Activated CD4-positive, alpha-beta memory T cell treated with anti-CD3 and anti-CD28 coated beads, Interleukin-2, amount 10 ng/mL, durations not matched to agents 7 days and 5 days (primary cell): ENCODE data around the gene CEP85L. TPM values are rescaled to one million over a fixed set of nuclear protein-coding genes. Genes with fewer than 3 reads are reported as not detected.

Experiments
- CTCF ChIA-PET: fragments of 350-600 bp; sonication (Branson Sonifier 250); formaldehyde crosslinking; loops from one replicate; lab custom pipeline; 2021; ENCODE audit warnings: antibody characterized with exemption, inconsistent platforms; lab: Charles Lee
- POLR2A ChIA-PET: fragments of 350-600 bp; sonication (Branson Sonifier 250); formaldehyde crosslinking; loops from one replicate; lab custom pipeline; 2021; ENCODE audit warnings: antibody characterized with exemption; lab: Charles Lee
- DNase-seq: peaks from one replicate; pipeline ENCODE4 v3.0.0-alpha.2; 2020
- H3K27ac Mint-ChIP-seq: one replicate; pipeline ENCODE4 v1.8.0; 2021; ENCODE audit warnings: mild to moderate bottlenecking, mixed read lengths
- H3K27me3 Mint-ChIP-seq: one replicate; pipeline ENCODE4 v1.8.0; 2021; ENCODE audit warnings: mixed read lengths
- H3K36me3 Mint-ChIP-seq: one replicate; pipeline ENCODE4 v1.8.0; 2021; ENCODE audit warnings: low read depth, mixed read lengths
- H3K4me1 Mint-ChIP-seq: one replicate; pipeline ENCODE4 v1.8.0; 2021; ENCODE audit warnings: mixed read lengths
- H3K4me3 Mint-ChIP-seq: one replicate; pipeline ENCODE4 v1.8.0; 2021; ENCODE audit warnings: mild to moderate bottlenecking, mixed read lengths
- H3K9me3 Mint-ChIP-seq: one replicate; pipeline ENCODE4 v1.8.0; 2021; ENCODE audit warnings: mixed read lengths
- total RNA-seq, 2 experiments: library from RNA; stranded (reverse); gene quantifications; one replicate each; pipeline ENCODE4 v1.2.3, GENCODE V29; 2021

CEP85L gene
- total RNA-seq, 2 experiments from 2014 or later, result 36.2 to 38.0 TPM

- peaks cover 19% of the 10 kb centered on the region for H3K9me3 Mint-ChIP-seq
- POLR2A ChIA-PET, result no interaction called here
- no peaks in the 10 kb centered on the region for H3K27me3 Mint-ChIP-seq
- no peak overlapping the region for H3K27ac Mint-ChIP-seq
- no peak overlapping the region for H3K4me3 Mint-ChIP-seq
- DNase-seq, result no peak
- CTCF ChIA-PET, result interaction anchor here (1.5 kb wide), 1 partner anchor 37 kb away, joined by 3 read pairs; no protein-coding TSS in a partner anchor
- H3K36me3 Mint-ChIP-seq, result peaks cover 60% of the 10 kb centered on the region
- H3K4me1 Mint-ChIP-seq, result peaks cover 12% of the 10 kb centered on the region
Measured at GRCh38 chr6:118602300-118602699, 49.1 kb downstream of the CEP85L start.

- CTCF ChIA-PET, result no interaction called here
- Mint-ChIP-seq H3K4me1 (no peaks in the 10 kb centered on the region), H3K27ac (no peak overlapping the region), H3K9me3 (peaks cover 6% of the 10 kb centered on the region), H3K27me3 (no peaks in the 10 kb centered on the region), H3K36me3 (peaks cover 47% of the 10 kb centered on the region), H3K4me3 (no peak overlapping the region)
- DNase-seq, result no peak
- POLR2A ChIA-PET, result no interaction called here
Measured at GRCh38 chr6:118598324-118598723, 53.1 kb downstream of the CEP85L start.

- ChIA-PET POLR2A (no interaction called here), CTCF (no interaction called here)
- no peak overlapping the region for H3K4me3 Mint-ChIP-seq
- no peaks in the 10 kb centered on the region for H3K27me3 Mint-ChIP-seq
- peaks cover 46% of the 10 kb centered on the region for H3K36me3 Mint-ChIP-seq
- no peak overlapping the region for H3K27ac Mint-ChIP-seq
- no peak for DNase-seq
- no peaks in the 10 kb centered on the region for H3K4me1 Mint-ChIP-seq
- peaks cover 5% of the 10 kb centered on the region for H3K9me3 Mint-ChIP-seq
Measured at GRCh38 chr6:118597636-118598035, 53.8 kb downstream of the CEP85L start.

- H3K36me3 Mint-ChIP-seq, result peaks cover 40% of the 10 kb centered on the region
- CTCF ChIA-PET, result no interaction called here
- H3K4me1 Mint-ChIP-seq, result no peaks in the 10 kb centered on the region
- H3K27me3 Mint-ChIP-seq, result no peaks in the 10 kb centered on the region
- H3K27ac Mint-ChIP-seq, result no peak overlapping the region
- no peak overlapping the region for H3K4me3 Mint-ChIP-seq
- H3K9me3 Mint-ChIP-seq, result peaks cover 5% of the 10 kb centered on the region
- DNase-seq, result no peak
- POLR2A ChIA-PET, result no interaction called here
Measured at GRCh38 chr6:118596774-118597320, 54.5 kb downstream of the CEP85L start.

- H3K27me3 Mint-ChIP-seq, result no peaks in the 10 kb centered on the region
- peaks cover 44% of the 10 kb centered on the region for H3K36me3 Mint-ChIP-seq
- H3K9me3 Mint-ChIP-seq, result peaks cover 5% of the 10 kb centered on the region
- no peak for DNase-seq
- POLR2A ChIA-PET, result no interaction called here
- H3K27ac Mint-ChIP-seq, result no peak overlapping the region
- H3K4me3 Mint-ChIP-seq, result no peak overlapping the region
- H3K4me1 Mint-ChIP-seq, result no peaks in the 10 kb centered on the region
- CTCF ChIA-PET, result interaction anchor here (0.9 kb wide), 1 partner anchor 20 kb away, joined by 4 read pairs; no protein-coding TSS in a partner anchor
Measured at GRCh38 chr6:118594877-118595276, 56.5 kb downstream of the CEP85L start.

GRCh38 chr6:118591897-118592296 is 59.5 kb downstream of the CEP85L start:
- no peaks in the 10 kb centered on the region for H3K27me3 Mint-ChIP-seq
- H3K27ac Mint-ChIP-seq, result no peak overlapping the region
- no peak for DNase-seq
- POLR2A ChIA-PET, result interaction anchor here (0.8 kb wide), 1 partner anchor 13 kb away, joined by 3 read pairs; no protein-coding TSS in a partner anchor
- H3K4me1 Mint-ChIP-seq, result no peaks in the 10 kb centered on the region
- CTCF ChIA-PET, result interaction anchor here (1.0 kb wide), 1 partner anchor 12 kb away, joined by 3 read pairs; no protein-coding TSS in a partner anchor
- peaks cover 27% of the 10 kb centered on the region for H3K36me3 Mint-ChIP-seq
- H3K9me3 Mint-ChIP-seq, result peaks cover 3% of the 10 kb centered on the region
- no peak overlapping the region for H3K4me3 Mint-ChIP-seq

- Mint-ChIP-seq H3K27me3 (no peaks in the 10 kb centered on the region), H3K27ac (no peak overlapping the region), H3K36me3 (peaks cover 18% of the 10 kb centered on the region), H3K9me3 (no peaks in the 10 kb centered on the region), H3K4me1 (no peaks in the 10 kb centered on the region), H3K4me3 (no peak overlapping the region)
- POLR2A ChIA-PET, result no interaction called here
- DNase-seq, result no peak
- CTCF ChIA-PET, result no interaction called here
Measured at GRCh38 chr6:118589649-118590365, 61.6 kb downstream of the CEP85L start.

GRCh38 chr6:118589186-118589585 is 62.2 kb downstream of the CEP85L start:
- Mint-ChIP-seq H3K27me3 (no peaks in the 10 kb centered on the region), H3K36me3 (peaks cover 18% of the 10 kb centered on the region), H3K4me3 (no peak overlapping the region), H3K9me3 (no peaks in the 10 kb centered on the region), H3K4me1 (no peaks in the 10 kb centered on the region), H3K27ac (no peak overlapping the region)
- ChIA-PET CTCF (no interaction called here), POLR2A (no interaction called here)
- no peak for DNase-seq

- Mint-ChIP-seq H3K9me3 (no peaks in the 10 kb centered on the region), H3K4me1 (no peaks in the 10 kb centered on the region), H3K27ac (no peak overlapping the region), H3K4me3 (no peak overlapping the region), H3K27me3 (no peaks in the 10 kb centered on the region), H3K36me3 (peaks cover 13% of the 10 kb centered on the region)
- CTCF ChIA-PET, result no interaction called here
- POLR2A ChIA-PET, result no interaction called here
- no peak for DNase-seq
Measured at GRCh38 chr6:118588626-118589025, 62.8 kb downstream of the CEP85L start.

- H3K9me3 Mint-ChIP-seq, result no peaks in the 10 kb centered on the region
- DNase-seq, result no peak
- peaks cover 11% of the 10 kb centered on the region for H3K36me3 Mint-ChIP-seq
- CTCF ChIA-PET, result no interaction called here
- no peak overlapping the region for H3K4me3 Mint-ChIP-seq
- H3K4me1 Mint-ChIP-seq, result no peaks in the 10 kb centered on the region
- no peaks in the 10 kb centered on the region for H3K27me3 Mint-ChIP-seq
- POLR2A ChIA-PET, result no interaction called here
- no peak overlapping the region for H3K27ac Mint-ChIP-seq
Measured at GRCh38 chr6:118586746-118587485, 64.5 kb downstream of the CEP85L start.

GRCh38 chr6:118584911-118585310 is 66.5 kb downstream of the CEP85L start:
- Mint-ChIP-seq H3K4me3 (no peak overlapping the region), H3K4me1 (peaks cover 2% of the 10 kb centered on the region), H3K36me3 (peaks cover 19% of the 10 kb centered on the region), H3K9me3 (peaks cover 13% of the 10 kb centered on the region), H3K27ac (no peak overlapping the region), H3K27me3 (no peaks in the 10 kb centered on the region)
- POLR2A ChIA-PET, result no interaction called here
- CTCF ChIA-PET, result interaction anchor here (1.0 kb wide), 1 partner anchor 20 kb away, joined by 3 read pairs; no protein-coding TSS in a partner anchor
- DNase-seq, result no peak

- H3K36me3 Mint-ChIP-seq, result peaks cover 46% of the 10 kb centered on the region
- H3K4me3 Mint-ChIP-seq, result no peak overlapping the region
- no peak overlapping the region for H3K27ac Mint-ChIP-seq
- ChIA-PET CTCF (interaction anchor here (1.3 to 2.2 kb wide), 3 partner anchors 16 to 605 kb away, joined by 5 to 8 read pairs (median 6); no protein-coding TSS in a partner anchor), POLR2A (no interaction called here)
- no peaks in the 10 kb centered on the region for H3K27me3 Mint-ChIP-seq
- H3K4me1 Mint-ChIP-seq, result peaks cover 2% of the 10 kb centered on the region
- no peak for DNase-seq
- peaks cover 39% of the 10 kb centered on the region for H3K9me3 Mint-ChIP-seq
Measured at GRCh38 chr6:118581489-118581959, 69.9 kb downstream of the CEP85L start.
